ENCODE results near the gene CLDN5.

- TF ChIP-seq CTCF (IDR thresholded peaks at IDR 0.05) (no peak), EP300 (IDR thresholded peaks at IDR 0.05) (no peak), POLR2A (IDR thresholded peaks at IDR 0.05) (no peak)
These were observed 28.5 kb downstream of the CLDN5 start for GRCh38 chr22:19495562-19496323.
